ENCODE results near the gene INPP5K.

DNA sequence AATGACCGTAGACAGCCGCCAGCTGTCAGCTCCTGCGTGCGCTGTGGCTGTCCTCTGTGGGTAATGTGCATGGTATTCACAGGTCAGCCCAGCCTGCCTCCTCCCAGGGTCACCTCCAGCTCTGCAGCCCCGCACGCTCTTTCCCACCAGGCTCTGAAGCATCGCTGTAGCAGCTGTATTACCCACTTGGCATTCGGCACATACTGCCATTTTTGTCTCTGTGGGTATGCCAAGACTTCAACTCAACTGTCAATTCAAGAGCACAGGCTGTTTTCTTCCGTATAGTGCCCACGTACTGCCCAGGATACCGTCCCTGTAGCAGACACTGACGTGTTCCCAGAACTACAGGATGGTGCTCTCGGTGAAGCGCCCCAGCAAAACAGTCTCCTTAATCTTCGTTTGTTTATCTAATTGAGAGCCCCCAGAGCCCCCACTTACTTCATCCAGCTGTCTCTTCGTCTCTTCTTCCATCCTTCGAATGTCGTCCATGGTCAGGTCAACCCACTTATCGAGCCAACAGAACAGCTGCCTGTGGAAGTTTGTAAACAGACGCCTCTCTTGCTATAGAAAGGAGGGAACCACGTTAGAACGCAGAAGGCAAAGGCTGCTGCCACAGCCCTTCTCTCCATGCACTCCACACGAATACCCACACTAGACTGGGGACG, 17.4 kb upstream of the INPP5K start:
- TF ChIP-seq, protein P1, sequence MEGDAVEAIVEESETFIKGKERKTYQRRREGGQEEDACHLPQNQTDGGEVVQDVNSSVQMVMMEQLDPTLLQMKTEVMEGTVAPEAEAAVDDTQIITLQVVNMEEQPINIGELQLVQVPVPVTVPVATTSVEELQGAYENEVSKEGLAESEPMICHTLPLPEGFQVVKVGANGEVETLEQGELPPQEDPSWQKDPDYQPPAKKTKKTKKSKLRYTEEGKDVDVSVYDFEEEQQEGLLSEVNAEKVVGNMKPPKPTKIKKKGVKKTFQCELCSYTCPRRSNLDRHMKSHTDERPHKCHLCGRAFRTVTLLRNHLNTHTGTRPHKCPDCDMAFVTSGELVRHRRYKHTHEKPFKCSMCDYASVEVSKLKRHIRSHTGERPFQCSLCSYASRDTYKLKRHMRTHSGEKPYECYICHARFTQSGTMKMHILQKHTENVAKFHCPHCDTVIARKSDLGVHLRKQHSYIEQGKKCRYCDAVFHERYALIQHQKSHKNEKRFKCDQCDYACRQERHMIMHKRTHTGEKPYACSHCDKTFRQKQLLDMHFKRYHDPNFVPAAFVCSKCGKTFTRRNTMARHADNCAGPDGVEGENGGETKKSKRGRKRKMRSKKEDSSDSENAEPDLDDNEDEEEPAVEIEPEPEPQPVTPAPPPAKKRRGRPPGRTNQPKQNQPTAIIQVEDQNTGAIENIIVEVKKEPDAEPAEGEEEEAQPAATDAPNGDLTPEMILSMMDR (IDR thresholded peaks at IDR 0.05) = no peak
- TF ChIP-seq ZFX (IDR thresholded peaks at IDR 0.05; ENCODE audit: borderline replicate concordance) = no peak
